Measurements from ENCODE around the gene ADAMTS14.

ADAMTS14 gene

DNA sequence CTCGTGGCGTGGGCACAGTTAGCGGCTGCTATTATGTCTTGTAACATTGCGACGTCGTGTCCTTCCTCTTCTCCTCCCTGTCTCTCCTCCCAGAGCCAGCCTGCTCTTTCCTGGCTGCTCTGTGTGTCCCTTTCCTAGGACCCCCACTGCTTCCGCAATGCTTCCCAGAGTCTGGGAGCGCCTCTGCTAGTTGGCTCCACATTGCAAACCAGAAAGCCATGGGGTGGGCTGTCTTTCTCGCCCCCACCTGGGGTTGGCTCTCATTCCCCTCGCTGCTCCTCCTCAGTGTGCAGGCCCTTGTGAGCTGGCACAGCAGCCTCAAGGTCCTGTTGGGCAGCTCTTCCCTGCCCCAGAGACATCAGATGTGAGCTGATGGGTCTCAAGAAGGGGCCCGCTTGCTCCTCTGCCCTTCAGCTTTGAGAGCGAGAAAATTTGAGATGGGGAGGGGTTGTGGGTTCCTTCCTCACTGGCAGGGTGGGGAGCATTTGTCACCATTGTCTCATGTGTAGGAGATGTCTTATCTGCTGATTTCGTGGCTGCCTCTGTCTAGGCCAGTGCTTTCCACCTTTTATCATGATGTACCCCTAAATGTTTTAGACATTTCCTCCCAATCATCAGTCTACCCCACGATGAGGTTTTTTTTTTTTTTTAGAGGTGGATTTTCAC is 3.3 kb downstream of the ADAMTS14 start:
- no peak for DNase-seq

DNA sequence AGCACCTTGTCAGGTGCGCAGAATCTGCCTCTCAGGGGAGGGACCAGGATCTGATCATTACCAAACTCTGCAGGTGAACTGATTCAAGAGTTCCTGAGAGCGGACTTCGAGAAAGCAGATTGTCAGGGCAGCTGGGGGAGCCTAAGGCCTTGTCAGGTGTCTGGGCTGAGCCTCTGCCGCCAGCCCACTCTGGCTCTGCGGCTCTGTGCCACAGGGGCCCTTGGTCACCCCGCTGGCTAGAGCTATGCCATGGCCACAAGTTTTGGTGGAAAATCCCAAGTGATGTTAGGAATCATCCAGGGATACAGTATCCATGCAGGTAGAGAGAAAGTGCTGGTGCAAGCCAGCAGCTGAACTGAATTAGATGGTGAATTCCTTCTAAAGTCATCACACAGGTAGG is 4.2 kb downstream of the ADAMTS14 start:
- DNase-seq, result no peak

DNA sequence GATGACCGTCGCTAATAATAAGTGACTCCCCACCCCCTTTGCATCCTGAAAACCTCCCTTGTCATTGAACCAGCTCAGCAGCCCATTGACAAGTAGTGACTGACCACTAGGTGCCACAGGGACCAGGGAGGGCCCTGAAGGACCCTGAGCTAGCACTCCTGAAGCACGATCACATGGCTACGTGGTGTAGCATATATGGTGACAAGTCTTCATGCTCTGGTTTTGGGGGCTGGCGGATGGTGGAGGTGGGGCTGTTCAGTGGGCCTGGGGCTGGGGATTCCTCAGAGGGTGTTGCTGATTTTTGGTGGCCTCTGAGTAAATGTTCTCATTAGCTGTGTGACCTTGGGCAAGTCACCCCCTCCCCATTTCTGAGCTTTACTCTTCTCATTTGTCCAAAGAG is 4.7 kb downstream of the ADAMTS14 start:
- DNase-seq, result no peak

DNA sequence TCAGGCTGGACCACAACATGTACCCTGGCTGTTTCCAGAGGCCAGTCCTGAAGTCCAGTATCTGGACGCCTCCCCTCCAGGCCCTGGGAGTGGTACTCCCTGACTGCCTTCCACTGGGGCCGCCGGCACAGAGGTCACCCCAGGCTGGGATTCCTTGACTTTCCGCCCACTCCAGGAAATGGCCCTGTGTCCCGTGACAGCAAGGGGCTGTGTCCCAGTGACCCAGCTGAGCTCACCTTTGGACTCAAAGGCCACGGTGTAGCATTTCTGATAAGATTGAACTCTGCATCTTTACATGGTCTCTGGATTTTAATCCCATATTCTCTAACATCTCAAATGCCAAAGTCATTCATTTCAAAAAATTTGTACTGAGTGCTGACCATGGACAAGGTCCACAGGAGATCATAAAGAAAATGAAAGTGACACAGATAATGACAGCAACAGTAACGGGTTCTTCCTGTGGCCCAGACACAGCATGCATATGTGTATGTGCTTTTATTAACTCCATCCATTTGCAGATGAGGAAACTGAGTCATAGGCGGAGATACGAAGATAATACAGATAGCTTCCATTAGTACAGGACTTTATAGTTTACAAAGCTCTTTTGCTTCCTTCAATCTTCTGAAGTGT is 5.4 kb downstream of the ADAMTS14 start:
- DNase-seq, result no peak

DNA sequence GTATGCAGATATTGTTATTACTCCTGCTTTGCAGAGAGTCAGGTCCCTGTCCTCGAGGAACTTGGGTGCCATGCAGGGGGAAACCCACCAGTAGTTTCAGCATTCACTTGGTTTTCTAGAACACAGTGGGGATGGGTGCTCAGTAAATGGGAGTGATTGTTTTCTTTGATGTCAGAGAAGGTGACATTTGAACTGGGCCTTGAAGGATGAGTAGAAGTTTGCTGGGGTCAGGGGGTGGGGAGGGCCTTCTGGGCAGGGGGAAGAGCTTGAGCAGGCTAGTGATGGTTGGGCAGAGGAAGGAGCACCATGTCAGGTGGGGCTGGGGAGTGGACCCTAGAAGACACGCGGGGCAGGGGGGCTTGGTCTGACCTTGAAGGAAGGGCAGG is 5.9 kb downstream of the ADAMTS14 start:
- DNase-seq, result no peak

DNA sequence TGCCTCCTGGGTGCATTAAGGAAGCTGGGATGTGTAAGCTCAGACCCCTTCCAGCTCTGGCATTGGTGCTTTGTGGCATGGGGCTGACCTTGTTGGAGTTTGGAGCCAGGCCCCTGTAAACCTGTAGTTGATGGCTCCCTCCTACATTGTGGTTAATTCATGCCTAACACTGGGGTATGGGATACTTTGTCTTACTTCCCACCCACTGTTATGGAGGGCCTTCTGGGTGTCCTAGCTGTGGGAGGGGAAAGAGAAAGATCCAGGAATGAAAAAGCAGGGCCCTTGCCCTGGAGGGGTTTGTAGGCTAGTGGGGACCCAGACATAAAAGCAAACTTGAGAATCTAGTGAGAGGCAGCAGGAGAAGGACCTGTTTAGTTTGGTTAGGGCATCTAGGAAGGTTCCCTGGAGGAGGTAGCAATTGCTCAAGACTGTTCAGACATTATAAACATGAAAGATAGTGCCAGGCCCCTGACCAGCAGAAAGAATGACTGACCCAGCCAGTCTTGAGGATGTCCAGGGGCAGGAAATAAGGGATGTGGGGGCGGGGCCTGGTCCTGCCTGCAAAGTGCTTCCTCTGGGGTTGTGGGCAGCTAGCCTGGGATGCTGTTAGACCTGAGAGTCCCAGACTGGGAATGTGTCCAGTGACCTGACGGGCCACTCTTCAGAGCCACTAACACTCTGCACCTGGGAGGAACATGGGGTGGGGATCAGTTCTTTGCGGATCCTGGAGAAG is 6.6 kb downstream of the ADAMTS14 start:
- no peak for DNase-seq

DNA sequence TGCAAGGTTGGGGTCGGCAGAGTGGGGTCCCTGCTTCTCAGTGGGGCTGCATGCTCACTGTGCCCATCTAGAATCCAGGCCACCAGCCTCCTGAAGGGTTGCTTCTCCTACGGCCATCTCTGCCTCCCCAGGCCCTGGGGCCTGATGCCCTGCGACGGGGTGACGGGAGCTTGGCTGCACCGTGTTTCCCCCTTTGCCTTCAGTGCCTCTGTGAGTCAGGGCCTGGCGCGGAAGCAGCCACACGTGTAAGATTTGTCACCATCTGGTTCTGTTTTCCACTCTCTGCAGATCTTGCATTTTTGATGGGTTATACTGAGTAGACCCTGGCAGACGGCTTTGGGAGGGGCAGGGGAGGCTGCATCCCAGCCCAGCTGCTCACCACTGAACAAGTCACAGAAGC is 7.2 kb downstream of the ADAMTS14 start:
- no peak for DNase-seq

DNA sequence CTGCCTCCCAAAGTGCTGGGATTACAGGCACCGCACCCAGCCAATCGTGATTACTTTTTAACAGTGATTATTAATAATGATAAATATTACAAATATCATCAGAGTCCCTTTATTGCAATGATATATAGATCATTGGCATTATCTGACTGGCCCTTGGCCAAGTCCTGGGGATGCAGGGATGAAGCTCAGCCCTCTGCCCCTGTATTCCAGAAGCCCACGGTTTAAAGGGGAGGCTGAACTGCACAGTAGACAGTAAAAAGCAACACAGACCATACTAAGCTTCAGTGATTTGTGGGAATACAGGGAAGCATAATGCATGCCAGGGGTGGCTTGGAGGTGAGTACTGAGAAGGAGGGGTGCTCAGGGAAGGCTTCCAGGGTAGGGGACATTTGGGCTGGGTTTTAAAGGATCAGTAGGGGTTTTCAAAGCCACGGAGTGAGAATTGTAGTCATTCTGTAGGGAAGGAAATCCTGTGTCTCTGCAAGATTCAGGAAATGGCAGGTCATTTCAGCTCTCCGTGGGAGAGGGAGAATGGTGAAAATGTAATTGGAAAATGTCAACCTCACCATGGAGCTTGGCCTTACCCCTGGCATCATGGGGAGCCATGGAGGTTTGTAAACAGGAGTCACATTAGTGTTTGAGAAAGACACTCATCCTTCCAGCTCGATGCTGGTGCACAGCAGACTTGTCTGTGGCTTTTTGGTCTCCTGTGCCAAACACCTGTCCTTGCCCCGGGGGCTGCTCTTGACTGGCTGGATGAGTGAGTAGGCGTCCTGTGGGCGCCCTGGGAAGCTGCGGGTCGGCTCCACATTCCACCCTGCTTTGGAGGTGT is 8.8 kb downstream of the ADAMTS14 start:
- no peak for DNase-seq

DNA sequence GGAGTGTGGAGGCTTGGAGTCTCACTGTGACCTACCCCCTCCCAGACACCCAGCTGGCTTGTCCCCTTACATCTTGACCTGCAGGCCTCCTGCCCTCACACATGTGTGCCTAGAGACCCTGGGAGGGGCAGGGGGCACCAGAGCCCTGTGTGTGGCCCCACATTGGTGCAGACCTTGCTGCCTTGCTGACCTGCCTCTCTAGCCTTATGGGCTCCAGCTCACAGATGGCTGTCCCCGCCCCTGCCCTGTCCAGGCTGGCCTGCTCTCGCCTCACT is 9.4 kb downstream of the ADAMTS14 start:
- DNase-seq, result no peak

DNA sequence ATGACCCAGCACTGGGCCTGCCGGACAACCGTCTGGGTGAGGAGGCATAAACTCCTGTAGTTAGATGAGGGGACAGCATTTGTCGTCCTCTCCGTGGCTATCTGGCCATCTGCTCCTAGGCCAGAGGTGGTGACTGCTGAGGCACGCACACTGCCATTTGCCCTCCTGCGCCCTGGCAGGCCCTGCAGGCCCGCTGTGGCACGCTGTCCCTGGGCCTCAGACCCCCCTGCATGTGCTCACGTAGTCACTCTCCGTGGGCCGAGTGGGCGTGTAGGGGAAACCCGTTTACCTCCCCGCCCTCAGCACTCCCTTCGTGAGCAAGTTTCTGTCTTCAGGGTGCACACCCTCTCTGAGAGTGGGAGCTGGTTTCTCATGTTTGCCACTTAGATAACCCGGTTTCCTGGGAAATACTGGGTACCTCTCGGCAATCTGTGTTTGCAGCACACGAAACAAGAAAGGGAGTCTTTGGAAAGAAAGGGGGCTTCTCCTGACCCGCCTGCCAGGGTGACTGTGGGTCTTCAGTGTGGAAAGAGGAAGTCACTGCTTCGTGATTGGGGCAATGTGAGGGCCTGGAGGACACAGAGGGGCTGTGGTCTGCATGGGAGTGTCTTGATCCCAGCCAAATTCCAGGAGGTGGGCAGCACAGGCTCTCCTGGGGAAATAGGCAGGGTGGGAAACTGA is 10.8 kb downstream of the ADAMTS14 start:
- no peak for DNase-seq

DNA sequence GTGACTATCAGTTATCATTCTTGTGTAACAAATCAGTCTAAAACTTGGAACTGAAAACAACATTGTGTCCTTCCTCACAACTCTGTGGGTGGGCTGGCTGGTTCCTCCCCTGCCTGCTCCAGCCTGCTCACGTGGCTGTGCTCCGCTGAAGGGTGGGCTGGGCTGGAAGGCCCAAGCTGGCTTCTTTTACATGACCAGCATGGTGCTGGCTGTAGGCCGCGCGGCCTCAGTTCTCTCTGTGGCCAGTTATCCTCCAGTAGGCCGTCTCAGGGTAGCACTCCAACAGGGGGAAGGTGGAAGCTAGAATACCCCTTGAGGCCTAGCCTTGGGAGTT is 11.3 kb downstream of the ADAMTS14 start:
- DNase-seq, result no peak

DNA sequence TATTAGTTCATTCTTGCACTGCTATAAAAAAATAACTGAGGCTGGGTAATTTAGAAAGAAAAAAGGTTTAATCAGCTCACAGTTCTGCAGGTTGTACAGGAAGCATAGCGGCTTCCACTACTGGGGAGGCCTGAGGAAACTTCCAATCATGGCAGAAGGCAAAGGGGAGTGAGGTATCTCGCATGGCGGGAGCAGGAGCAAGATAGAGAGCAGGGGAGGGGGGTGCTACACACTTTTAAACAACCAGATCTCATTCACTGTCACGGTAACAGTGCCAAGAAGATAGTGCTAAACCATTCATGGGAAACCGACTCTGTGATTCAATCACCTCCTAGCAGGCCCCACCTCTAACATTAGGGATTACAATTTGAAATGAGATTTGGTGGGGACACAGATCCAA is 11.6 kb downstream of the ADAMTS14 start:
- DNase-seq, result no peak

DNA sequence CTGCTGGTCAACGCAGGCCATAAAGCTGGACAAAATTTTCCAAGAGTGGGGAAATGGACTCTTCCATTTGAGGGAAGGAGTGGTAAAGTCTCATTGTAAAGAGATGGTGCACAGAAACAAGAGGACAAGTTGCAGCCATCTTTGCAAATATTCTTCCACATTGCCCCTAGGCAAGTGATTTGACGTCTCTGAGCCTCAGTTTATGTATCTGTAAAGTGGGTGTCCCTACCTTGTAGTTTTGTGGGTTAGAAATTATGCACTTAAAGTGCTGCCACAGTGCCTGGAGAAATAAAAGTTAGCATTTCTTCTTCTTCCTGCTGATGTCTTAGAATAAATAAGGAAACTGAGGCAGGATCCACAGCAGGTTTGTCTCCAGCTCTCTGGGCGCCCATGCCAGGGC is 12.1 kb downstream of the ADAMTS14 start:
- no peak for DNase-seq

DNA sequence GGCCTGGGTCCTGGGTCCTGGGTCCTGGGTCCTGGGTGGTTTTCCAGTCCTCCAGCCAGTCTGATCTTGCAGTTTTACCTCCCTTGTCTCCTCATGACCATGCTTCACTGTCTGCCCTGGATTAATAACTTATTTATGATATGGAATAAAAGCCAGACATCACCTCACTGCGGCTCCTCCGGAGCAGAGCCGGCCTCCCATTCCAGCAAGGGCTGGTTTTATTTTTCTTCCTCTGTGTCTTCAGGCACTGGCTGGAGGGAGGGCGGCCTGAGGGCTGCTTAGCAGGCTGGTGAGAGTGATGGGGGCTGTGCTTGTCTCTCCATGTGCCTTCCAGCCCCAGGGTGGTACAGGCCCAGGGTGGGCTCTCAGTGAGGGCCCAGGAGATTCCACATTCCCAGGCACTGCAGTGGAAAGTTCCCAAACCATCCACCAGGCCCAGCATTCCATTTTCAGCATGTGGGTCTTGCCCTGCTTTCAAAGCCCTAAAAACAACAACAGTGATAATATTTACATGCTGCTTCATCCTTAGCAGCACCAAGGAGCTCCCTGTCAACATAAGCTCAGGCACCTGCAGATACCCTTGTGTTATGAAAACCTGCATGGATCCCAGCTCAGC is 12.6 kb downstream of the ADAMTS14 start:
- DNase-seq, result no peak

DNA sequence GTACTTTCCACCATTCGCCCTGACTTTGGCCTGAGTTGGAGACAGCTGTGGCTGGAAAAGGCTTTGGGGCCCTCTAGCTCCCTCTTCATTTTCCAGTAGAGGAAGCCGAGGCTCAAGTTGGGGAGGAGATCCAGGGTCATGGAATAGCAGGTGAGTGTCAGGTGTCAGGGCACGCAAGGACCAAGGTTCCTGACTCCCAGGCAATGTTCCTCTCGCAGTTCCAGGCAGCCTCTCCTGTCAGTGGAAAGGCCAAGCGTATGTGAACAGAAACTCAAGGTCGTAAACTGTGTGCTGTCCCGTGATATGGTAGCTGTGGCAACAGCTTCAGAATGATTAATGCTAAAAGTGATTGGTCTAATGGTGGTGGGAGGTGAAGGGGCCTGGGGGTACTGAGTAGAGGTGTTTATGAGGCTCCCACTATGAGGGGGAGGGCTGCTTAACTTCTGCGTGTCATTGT is 13.2 kb downstream of the ADAMTS14 start:
- no peak for DNase-seq

DNA sequence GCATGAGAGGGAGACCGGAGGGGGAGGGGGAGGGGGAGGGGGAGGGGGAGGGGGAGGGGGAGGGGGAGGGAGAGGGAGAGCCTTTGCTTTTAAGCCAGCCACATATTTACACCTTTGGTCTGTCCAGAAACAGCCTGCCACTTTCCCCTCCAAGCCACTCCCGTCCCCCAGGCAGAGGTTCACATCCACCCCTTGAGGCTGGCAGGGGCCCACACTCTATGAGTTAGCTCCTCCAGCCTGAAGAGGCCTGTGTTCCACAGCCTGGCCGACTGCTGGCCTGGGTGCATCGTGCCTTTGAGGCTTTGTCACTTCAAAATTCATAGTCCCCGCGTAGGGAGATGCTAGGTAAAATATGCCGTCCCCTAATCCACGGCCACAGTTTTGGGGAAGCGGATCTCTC is 16.5 kb downstream of the ADAMTS14 start:
- DNase-seq, result no peak

DNA sequence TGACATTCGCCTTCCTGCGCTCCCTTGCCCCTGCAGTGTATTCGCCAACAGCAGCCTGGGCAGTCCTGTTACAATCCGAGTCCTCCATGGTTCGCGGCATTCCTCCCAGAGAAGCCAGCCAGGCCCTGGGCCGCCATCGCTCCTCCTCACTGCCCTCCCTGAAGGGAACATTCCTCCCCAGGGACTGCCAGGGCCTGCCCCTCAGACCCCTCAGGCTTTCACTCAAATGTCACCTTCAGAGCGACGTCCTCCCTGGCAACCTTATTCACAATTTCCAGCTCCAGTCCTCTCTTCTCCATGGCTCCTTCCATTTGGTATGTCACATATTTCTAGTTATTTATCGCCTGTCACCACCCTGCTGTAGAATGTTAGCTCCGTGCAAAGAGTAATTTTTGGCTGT is 17.4 kb downstream of the ADAMTS14 start:
- DNase-seq, result no peak

DNA sequence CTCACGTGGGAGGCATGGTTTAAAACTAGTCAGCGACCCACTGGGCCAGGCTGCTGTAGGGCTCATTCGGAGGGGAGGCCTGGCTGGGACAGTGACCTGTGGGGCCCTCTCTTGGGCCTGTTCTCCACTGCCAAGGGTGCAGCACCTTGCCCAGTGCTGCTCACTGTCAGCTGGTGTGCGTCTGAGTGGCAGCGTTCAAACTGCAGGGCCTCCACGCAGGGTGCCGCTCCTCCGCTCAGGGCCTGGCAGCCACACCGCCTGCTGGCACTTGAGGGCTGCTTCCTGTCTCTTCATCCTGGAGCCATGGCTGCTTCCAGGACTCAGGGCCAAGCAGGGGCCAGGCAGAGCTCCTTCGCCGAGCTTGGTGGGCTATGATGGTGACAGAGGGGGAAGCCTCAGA is 18.3 kb downstream of the ADAMTS14 start:
- DNase-seq, result no peak

DNA sequence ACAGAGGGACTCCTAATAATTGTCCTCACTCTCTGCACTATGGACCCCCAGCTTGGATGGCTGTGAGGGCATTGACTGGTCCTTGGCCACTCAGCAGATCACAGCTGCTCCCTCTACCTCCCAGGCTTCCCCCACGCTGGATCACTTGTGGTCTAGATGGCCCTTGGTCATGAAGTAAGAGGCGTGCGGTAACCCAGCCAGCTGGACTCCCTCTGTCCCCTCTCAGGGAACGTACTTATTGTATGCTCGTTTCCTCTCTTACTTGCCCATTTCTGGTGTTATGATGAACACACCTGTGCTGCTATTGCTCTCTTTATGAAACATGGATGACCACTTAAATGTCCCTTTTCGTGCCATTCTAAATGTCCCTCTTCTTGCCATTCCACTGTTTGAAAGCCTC is 19.3 kb downstream of the ADAMTS14 start:
- DNase-seq, result no peak

DNA sequence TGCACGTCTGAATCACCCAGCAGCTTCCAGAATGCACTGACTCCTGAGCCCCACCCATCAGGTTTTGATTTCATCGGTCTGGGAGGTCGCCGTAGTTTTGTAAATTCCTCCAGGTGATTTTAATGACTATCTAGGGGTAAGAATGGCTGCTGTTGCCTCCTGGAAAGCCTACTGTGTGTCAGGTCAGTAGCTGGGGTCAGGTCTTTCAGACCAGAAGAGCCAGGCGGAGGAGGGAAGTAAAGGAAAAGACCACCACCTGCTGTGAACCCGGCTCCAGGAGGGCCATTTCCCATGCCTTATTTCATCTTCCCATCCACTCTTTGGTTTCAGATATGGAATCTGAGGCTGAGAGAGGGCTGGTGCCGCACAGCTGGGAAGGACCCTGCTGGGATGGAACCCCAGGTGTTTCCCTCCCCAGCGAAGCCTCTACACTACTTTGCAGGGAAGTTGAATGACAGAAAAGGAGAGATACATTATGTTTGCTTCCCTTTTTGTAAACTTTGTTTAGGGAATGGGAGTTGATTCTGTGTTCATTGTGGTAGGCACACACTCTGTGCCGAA is 19.8 kb downstream of the ADAMTS14 start:
- no peak for DNase-seq

DNA sequence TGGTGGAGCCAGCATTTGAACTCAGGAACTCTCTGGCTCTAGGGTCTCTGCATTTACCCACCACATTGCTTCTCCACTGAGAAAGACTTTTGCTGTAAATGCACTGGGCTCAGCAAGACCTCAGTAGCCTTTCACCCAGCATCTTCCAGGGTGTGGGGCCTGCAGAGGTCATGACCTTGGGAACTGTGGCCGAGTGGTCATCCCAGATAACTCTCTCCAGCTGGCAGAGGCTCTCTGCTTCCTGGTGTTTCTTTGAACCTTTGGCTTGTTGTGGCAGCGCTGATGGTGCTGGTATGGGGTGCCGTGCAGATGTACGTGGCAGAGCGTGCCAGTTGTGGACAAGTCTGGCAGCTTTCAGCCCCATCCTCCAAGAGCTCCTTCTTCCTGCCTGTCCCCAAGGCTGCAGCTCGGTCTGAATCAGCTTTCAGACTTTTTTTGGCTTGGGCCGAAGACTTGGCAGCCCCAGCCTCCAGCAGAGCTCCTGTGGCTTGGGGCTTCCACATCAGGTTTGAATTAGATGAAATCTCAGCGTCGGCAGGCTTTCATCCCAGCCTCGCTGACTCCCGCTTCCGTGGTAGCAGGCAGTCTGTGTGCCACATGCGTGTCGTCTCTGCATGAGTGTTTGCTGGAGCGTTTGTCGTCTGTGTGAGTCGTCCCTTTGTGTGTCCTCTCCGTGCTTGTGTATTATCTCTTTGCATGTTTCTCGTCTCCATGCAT is 21.5 kb downstream of the ADAMTS14 start:
- DNase-seq, result no peak

Measured in cerebellar nuclear complex (tissue), 1 donor.